Keratinocyte (primary cell): ENCODE results near the gene GCK. TPM values are rescaled to one million over a fixed set of nuclear protein-coding genes. Genes with fewer than 3 reads are reported as not detected.

Experiments used
- DNase-seq: peaks from one replicate; pipeline ENCODE4 v3.0.0-alpha.2; 2011; ENCODE audit warnings: low read depth, missing footprints, low spot score
- FAIRE-seq: peaks from 2 replicates; lab custom pipeline; 2011; peaks lifted over from hg19 to GRCh38; lab: Jason Lieb, UNC
- H2AFZ ChIP-seq: 2 replicates; pipeline ENCODE4 v1.6.0; 2012; ENCODE audit warnings: low read length, control low read depth, inconsistent platforms; ENCODE audit not compliant: control insufficient read depth
- H3K27ac ChIP-seq: 2 replicates; pipeline ENCODE4 v1.5.1; 2011; ENCODE audit warnings: low read length; ENCODE audit not compliant: control insufficient read depth, insufficient read depth
- H3K27me3 ChIP-seq: 3 replicates; pipeline ENCODE4 v1.6.0; 2011; ENCODE audit warnings: low read length; ENCODE audit not compliant: control insufficient read depth, insufficient read depth; ENCODE audit errors: extremely low read depth
- H3K36me3 ChIP-seq, 2 experiments: 2 replicates in 1 of 2; 3 replicates in 1 of 2; pipeline ENCODE4 v1.5.1; 2011; ENCODE audit warnings: low read length in 2 of 2, mild to moderate bottlenecking in 1 of 2; ENCODE audit not compliant: control insufficient read depth in 2 of 2, insufficient read depth in 2 of 2; ENCODE audit errors: extremely low read depth in 1 of 2
- H3K4me1 ChIP-seq: 3 replicates; pipeline ENCODE4 v1.5.1; 2011; ENCODE audit warnings: low read length; ENCODE audit not compliant: control insufficient read depth, insufficient read depth; ENCODE audit errors: extremely low read depth
- H3K4me2 ChIP-seq: 3 replicates; pipeline ENCODE4 v1.6.0; 2011; ENCODE audit warnings: low read depth, low read length; ENCODE audit not compliant: control insufficient read depth, insufficient read depth; ENCODE audit errors: extremely low read depth
- H3K4me3 ChIP-seq, 3 experiments: fragments of 200-600 bp in 1 of 3; sonication (generic) in 1 of 3; 2 replicates in 2 of 3; 3 replicates in 1 of 3; pipeline ENCODE4 v1.5.1; 2011 to 2016; ENCODE audit warnings: low read length in 3 of 3, mild to moderate bottlenecking in 3 of 3, control low read depth in 2 of 3, inconsistent platforms in 1 of 3, low read depth in 1 of 3, mixed read lengths in 1 of 3, mixed run types in 1 of 3, moderate library complexity in 1 of 3; ENCODE audit not compliant: control insufficient read depth in 2 of 3, insufficient read depth in 2 of 3; ENCODE audit errors: extremely low read depth in 1 of 3
- H3K79me2 ChIP-seq: 2 replicates; pipeline ENCODE4 v1.6.0; 2012; ENCODE audit warnings: low read length; ENCODE audit not compliant: control insufficient read depth, insufficient read depth
- H3K9ac ChIP-seq: 3 replicates; pipeline ENCODE4 v1.6.0; 2011; ENCODE audit warnings: low read length; ENCODE audit not compliant: control insufficient read depth, insufficient read depth; ENCODE audit errors: extremely low read depth
- H3K9me1 ChIP-seq: 3 replicates; pipeline ENCODE4 v1.6.0; 2011; ENCODE audit warnings: low read length; ENCODE audit not compliant: control insufficient read depth, insufficient read depth; ENCODE audit errors: extremely low read depth
- H3K9me3 ChIP-seq: 2 replicates; pipeline ENCODE4 v1.5.1; 2012; ENCODE audit warnings: low read depth, low read length; ENCODE audit not compliant: control insufficient read depth
- H4K20me1 ChIP-seq: 3 replicates; pipeline ENCODE4 v1.6.0; 2011; ENCODE audit warnings: low read length; ENCODE audit not compliant: control insufficient read depth, insufficient read depth; ENCODE audit errors: extremely low read depth
- EZH2 ChIP-seq: IDR thresholded peaks from one replicate; pipeline ENCODE4 v1.6.1; 2012; ENCODE audit warnings: inconsistent platforms, mild to moderate bottlenecking, low read length, moderate library complexity
- dilution Hi-C: fragments of 300-500 bp; cut with MboI; formaldehyde crosslinking; loops from one replicate; pipeline ENCODE4 v1.7.0; 2020; ENCODE audit warnings: low sequenced_read_pairs; ENCODE audit not compliant: extremely low pct_ligation_motif_present
- polyA plus RNA-seq, 5 experiments: library from polyadenylated mRNA; depleted of rRNA in 3 of 5; stranded (reverse) in 3 of 5; stranded (forward) in 1 of 5; unstranded in 1 of 5; fragments of >200 nt; gene quantifications; 1 replicate in 1 of 5; 2 replicates in 3 of 5; 3 replicates in 1 of 5; pipeline versions ENCODE4 v1.2.1 to v1.2.3, GENCODE V29; 2011 to 2012; ENCODE audit warnings: missing spikeins in 2 of 5, low read depth in 1 of 5, low replicate concordance in 1 of 5
- TF ChIP-seq, protein P1 (sequence below), 3 experiments: IDR thresholded peaks in 1 of 3; conservative IDR thresholded peaks in 1 of 3; optimal IDR thresholded peaks in 1 of 3; 2 replicates in 2 of 3; 3 replicates in 1 of 3; pipeline versions ENCODE3 to v1.5.1; 2011; ENCODE audit warnings: low read length in 3 of 3, mild to moderate bottlenecking in 3 of 3, moderate library complexity in 2 of 3, control low read depth in 1 of 3, inconsistent platforms in 1 of 3; ENCODE audit not compliant: insufficient read depth in 2 of 3; ENCODE audit errors: extremely low read depth in 1 of 3

Gene GCK
- polyA plus RNA-seq, 1 donor (not counting 4 experiments of a cell fraction or from before 2014, with no cell fraction given), result not detected

DNA sequence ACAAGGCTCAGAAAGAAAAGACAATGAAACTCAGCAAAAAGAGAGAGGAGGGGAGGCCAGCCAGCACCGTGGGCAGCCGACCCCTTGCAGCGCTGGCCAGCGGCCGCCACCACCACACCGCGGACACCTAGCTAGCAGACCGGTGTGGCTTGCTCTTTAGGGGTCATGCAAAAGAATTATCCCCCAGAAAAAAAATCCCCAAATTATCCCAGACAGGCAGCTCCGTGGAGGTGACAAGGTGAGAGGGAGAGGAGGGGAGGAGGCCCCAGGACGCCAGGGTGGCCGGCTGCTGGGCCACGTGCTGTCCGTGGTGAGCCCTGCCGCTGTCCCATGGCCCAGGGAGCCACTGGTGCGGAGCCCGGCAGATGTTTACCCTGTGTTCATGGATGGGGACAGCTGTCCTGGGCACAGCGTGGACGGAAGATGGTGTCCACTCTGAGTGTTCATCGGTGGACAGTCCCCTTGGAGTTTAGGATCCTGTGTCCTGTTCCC lies 28.0 kb upstream of the GCK start:
- Histone ChIP-seq H3K27me3 (no peaks in the 10 kb centered on the region), H4K20me1 (no peaks in the 10 kb centered on the region), H3K9me1 (no peaks in the 10 kb centered on the region), H2AFZ (no peak overlapping the region), H3K4me3 (no peak overlapping the region), H3K4me2 (no peak overlapping the region), H3K79me2 (no peaks in the 10 kb centered on the region), H3K27ac (no peak overlapping the region), H3K4me1 (no peaks in the 10 kb centered on the region), H3K36me3 (peaks cover 2 to 12% of the 10 kb centered on the region in 2 experiments), H3K9ac (no peak overlapping the region), H3K9me3 (no peaks in the 10 kb centered on the region)
- no peak for DNase-seq
- TF ChIP-seq, protein P1, sequence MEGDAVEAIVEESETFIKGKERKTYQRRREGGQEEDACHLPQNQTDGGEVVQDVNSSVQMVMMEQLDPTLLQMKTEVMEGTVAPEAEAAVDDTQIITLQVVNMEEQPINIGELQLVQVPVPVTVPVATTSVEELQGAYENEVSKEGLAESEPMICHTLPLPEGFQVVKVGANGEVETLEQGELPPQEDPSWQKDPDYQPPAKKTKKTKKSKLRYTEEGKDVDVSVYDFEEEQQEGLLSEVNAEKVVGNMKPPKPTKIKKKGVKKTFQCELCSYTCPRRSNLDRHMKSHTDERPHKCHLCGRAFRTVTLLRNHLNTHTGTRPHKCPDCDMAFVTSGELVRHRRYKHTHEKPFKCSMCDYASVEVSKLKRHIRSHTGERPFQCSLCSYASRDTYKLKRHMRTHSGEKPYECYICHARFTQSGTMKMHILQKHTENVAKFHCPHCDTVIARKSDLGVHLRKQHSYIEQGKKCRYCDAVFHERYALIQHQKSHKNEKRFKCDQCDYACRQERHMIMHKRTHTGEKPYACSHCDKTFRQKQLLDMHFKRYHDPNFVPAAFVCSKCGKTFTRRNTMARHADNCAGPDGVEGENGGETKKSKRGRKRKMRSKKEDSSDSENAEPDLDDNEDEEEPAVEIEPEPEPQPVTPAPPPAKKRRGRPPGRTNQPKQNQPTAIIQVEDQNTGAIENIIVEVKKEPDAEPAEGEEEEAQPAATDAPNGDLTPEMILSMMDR (optimal IDR thresholded peaks at IDR 0.05 in 1 of 3, IDR thresholded peaks at IDR 0.05 in 1 of 3, conservative IDR thresholded peaks at IDR 0.05 in 1 of 3; ENCODE audit: extremely low read depth in 1 of 3, insufficient read depth in 2 of 3, low read length in 3 of 3), result no peak
- FAIRE-seq, result no peak
- dilution Hi-C loops, result no loop called here

DNA sequence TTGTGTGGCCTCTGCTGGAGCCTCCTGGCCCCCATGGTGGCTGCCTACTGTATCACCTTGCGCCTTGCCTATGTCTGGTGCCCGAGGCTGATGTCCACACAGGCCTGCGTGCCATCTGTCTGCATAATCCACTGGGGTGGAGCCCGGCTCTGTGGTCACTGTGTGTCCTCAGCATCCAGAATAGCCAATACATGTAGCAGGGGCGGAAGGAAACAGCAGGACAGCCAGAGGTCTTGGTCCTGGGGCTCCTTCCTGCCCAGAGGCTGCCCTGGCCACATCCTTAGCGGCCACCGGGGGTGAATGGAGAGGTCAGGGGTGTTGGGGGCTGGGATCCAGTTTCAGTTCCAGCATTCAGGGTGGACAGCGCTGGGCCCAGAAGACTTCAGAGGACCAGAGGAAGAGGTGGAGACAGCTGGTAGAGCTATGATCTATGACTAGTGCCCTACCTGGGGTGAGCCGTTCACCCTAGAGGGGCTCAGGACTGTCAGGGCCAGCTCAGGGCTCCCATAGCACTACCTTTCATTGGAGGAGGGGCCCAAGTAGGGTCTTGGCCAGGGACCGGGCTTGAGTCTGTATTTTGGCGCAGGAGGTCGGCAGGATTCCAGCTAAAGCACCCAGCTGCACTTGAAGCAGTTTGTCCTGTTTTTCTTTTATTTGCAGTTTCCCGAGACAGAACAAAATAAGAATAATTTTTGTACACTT lies 27.4 kb upstream of the GCK start:
- Histone ChIP-seq H3K36me3 (peaks cover 4 to 16% of the 10 kb centered on the region in 2 experiments), H3K27ac (no peak overlapping the region), H3K4me1 (no peaks in the 10 kb centered on the region), H3K9me1 (no peaks in the 10 kb centered on the region), H3K9me3 (no peaks in the 10 kb centered on the region), H3K4me3 (no peak overlapping the region), H3K27me3 (no peaks in the 10 kb centered on the region), H2AFZ (no peak overlapping the region), H3K79me2 (no peaks in the 10 kb centered on the region), H3K9ac (no peak overlapping the region), H3K4me2 (no peak overlapping the region), H4K20me1 (no peaks in the 10 kb centered on the region)
- TF ChIP-seq, protein P1 (optimal IDR thresholded peaks at IDR 0.05 in 1 of 3, IDR thresholded peaks at IDR 0.05 in 1 of 3, conservative IDR thresholded peaks at IDR 0.05 in 1 of 3; ENCODE audit: extremely low read depth in 1 of 3, insufficient read depth in 2 of 3, low read length in 3 of 3), result no peak
- no peak for TF ChIP-seq EZH2
- DNase-seq, result no peak
- no peak for FAIRE-seq
- dilution Hi-C loops, result no loop called here
